Measurements from ENCODE around the gene ZNF33A. TPM values are rescaled to one million over a fixed set of nuclear protein-coding genes. Genes with fewer than 3 reads are reported as not detected.
"Not testable (repeated sequence)": the region's sequence is repeated elsewhere in the genome, so short reads cannot be mapped to it uniquely, and the experiment has no call there.

ZNF33A gene
- total RNA-seq: 9.4 and 22.0 TPM in 2 replicates

GRCh38 chr10:38010119-38010903, at the start of gene ZNF33A:
TSS of gene ZNF33A (plus strand) at chr10:38010675. CDS start at chr10:38012342, 1,667 bp downstream.
- peak; percentile 89 to 97 for DNase-seq (ENCODE audit: low read depth in 2 of 2)

GRCh38 chr10:37965006-37965405, 45.5 kb upstream of the ZNF33A start:
- DNase-seq (ENCODE audit: low read depth in 2 of 2): no peak

- DNase-seq (ENCODE audit: low read depth in 2 of 2): no peak
Observed at GRCh38 chr10:37972396-37972795, 38.1 kb upstream of the ZNF33A start.

GRCh38 chr10:37975401-37975991, 35.0 kb upstream of the ZNF33A start:
- DNase-seq (ENCODE audit: low read depth in 2 of 2): peak; percentile 1 to 5

- DNase-seq (ENCODE audit: low read depth in 2 of 2): peak; percentile 98 to 99
Observed at GRCh38 chr10:37976091-37976879, 34.2 kb upstream of the ZNF33A start, which contains the start of gene ZNF25. TSS of gene ZNF25 (minus strand) at chr10:37976647. CDS start at chr10:37971722, 4,925 bp downstream.

- DNase-seq (ENCODE audit: low read depth in 2 of 2): no peak
Observed at GRCh38 chr10:37976880-37977203, 33.6 kb upstream of the ZNF33A start.

- DNase-seq (ENCODE audit: low read depth in 2 of 2): no peak
Observed at GRCh38 chr10:37991655-37992054, 18.8 kb upstream of the ZNF33A start.

- DNase-seq (ENCODE audit: low read depth in 2 of 2): no peak
Observed at GRCh38 chr10:37992083-37992482, 18.4 kb upstream of the ZNF33A start.

GRCh38 chr10:37998920-37999319, 11.6 kb upstream of the ZNF33A start:
- DNase-seq (ENCODE audit: low read depth in 2 of 2): not testable (repeated sequence)

- DNase-seq (ENCODE audit: low read depth in 2 of 2): not testable (repeated sequence)
Observed at GRCh38 chr10:38000474-38000873, 10.0 kb upstream of the ZNF33A start.

GRCh38 chr10:38003026-38003425, 7.4 kb upstream of the ZNF33A start:
- DNase-seq (ENCODE audit: low read depth in 2 of 2): no peak

GRCh38 chr10:38003588-38003987, 6.9 kb upstream of the ZNF33A start:
- no peak for DNase-seq (ENCODE audit: low read depth in 2 of 2)

- DNase-seq (ENCODE audit: low read depth in 2 of 2): no peak
Observed at GRCh38 chr10:38007551-38007950, 2.9 kb upstream of the ZNF33A start.

GRCh38 chr10:38007991-38008390, 2.5 kb upstream of the ZNF33A start:
- DNase-seq (ENCODE audit: low read depth in 2 of 2): no peak

GRCh38 chr10:38016354-38016753, 5.9 kb downstream of the ZNF33A start:
- DNase-seq (ENCODE audit: low read depth in 2 of 2): no peak

- not testable (repeated sequence) for DNase-seq (ENCODE audit: low read depth in 2 of 2)
Observed at GRCh38 chr10:38019124-38019523, 8.6 kb downstream of the ZNF33A start.

GRCh38 chr10:38025283-38025682, 14.8 kb downstream of the ZNF33A start:
- DNase-seq (ENCODE audit: low read depth in 2 of 2): peak in 1 of 2 donors; percentile 38

- DNase-seq (ENCODE audit: low read depth in 2 of 2): no peak
Observed at GRCh38 chr10:38027986-38028385, 17.5 kb downstream of the ZNF33A start.

- peak; percentile 68 to 89 for DNase-seq (ENCODE audit: low read depth in 2 of 2)
Observed at GRCh38 chr10:38032886-38033285, 22.4 kb downstream of the ZNF33A start.

- peak in 1 of 2 donors; percentile 18 for DNase-seq (ENCODE audit: low read depth in 2 of 2)
Observed at GRCh38 chr10:38038107-38038931, 27.8 kb downstream of the ZNF33A start.

GRCh38 chr10:38038932-38039245, 28.4 kb downstream of the ZNF33A start:
- DNase-seq (ENCODE audit: low read depth in 2 of 2): no peak

All from lung microvascular endothelial cell (primary cell).